ENCODE results near the gene NHSL1.

Gene NHSL1

GRCh38 chr6:138492113-138492512 lies 7.2 kb downstream of the NHSL1 start:
- DNase-seq: no peak

- no peak for DNase-seq
Measured at GRCh38 chr6:138491017-138491416, 8.3 kb downstream of the NHSL1 start.

GRCh38 chr6:138489846-138490245 lies 9.4 kb downstream of the NHSL1 start:
- no peak for DNase-seq

DNA sequence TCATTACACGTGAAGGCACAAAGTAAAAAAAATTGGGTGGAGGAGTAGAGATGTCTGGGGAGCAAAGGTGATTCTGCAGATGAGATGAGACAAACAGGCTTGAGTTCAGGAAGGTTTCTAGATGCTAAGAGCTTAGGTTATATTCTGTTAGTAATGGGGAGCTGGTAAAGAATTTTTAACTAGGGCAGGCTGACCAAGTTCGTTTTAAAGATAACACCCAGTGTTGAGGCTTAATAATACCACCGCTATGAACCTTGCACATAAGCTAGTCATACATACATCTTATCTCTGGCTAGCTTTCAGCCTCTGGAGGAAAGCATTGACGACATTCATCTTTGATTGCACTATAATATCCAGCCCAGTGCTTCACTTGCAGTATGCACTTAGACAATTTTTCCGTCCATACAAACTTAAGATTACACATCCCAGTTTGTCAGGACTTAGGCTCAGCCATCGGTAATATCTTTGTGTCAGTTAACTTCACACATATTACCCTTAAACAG lies 12.1 kb downstream of the NHSL1 start:
- DNase-seq: no peak

GRCh38 chr6:138486249-138487101 lies 12.8 kb downstream of the NHSL1 start:
- peak; percentile 80 for DNase-seq

DNA sequence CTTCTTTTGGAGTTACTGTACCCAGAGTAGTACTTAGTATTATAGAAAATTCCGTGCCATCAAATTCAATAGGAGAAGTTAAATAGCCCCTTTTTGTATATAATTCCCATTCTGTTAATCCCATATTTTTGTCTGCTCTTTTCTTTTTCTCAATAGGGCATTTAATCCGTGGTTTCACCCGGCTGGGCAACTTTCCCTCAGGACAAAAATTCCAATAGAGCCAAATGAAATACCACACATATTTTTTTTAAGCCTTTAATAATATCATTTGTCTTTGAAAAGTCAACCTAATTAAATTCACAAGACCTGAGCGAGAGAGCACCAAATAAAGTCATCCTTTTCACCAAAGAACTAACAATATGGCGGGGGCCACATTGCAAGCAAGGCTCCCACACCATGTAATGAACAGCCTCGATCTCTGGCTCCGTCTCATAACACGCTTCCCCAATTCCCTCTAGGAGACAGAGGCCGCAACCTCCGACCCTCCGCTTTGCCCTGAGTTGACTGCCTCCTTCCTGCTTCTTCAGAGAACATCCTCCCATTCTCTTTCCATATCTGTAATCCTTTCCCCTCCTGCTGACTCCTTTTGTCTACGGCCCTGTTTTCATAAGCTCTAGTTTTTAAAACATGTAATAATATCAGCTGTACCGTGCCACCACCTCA lies 13.6 kb downstream of the NHSL1 start:
- DNase-seq: no peak

GRCh38 chr6:138485005-138485545 lies 14.2 kb downstream of the NHSL1 start:
- peak; percentile 62 for DNase-seq

DNA sequence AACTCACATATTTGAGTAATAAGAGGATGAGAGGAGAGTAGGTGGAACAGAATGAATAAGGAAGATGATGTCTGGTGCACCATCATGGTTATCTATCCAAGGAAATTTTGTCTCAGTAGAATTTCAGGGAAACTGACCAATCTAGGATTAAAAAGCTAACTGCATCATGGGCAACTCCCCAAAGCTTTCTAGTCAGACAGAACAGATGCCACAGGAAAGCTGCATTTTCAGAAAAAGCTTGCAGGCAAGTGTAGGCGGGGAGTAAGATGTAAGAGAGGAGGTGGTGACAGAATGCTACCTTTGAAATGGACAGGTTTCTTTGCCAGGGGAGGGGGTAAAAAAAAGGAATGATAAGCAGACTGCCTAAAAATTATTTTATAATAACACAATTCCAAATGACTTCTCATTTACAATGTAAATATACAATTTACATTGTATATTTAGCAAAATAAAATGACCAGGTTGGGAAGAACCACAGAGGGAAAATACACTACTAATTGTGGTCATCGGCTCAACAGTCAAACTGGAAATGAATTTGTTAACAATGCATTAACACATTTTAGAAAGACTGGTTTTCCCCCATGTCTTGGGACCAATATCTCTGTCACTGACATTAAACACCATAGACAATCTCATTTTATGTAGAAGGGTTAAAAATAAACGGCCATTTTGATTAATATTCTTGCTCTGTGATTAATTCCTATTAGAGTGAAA lies 15.1 kb downstream of the NHSL1 start:
- DNase-seq: no peak

GRCh38 chr6:138482816-138483215 lies 16.5 kb downstream of the NHSL1 start:
- DNase-seq: no peak

- no peak for DNase-seq
Measured at GRCh38 chr6:138480279-138480949, 18.9 kb downstream of the NHSL1 start.

- no peak for DNase-seq
Measured at GRCh38 chr6:138477913-138478539, 21.3 kb downstream of the NHSL1 start.

- DNase-seq: no peak
Measured at GRCh38 chr6:138476116-138476515, 23.2 kb downstream of the NHSL1 start.

- DNase-seq: no peak
Measured at GRCh38 chr6:138473144-138473543, 26.1 kb downstream of the NHSL1 start.

GRCh38 chr6:138468320-138469015 lies 30.8 kb downstream of the NHSL1 start:
- DNase-seq: no peak

- no peak for DNase-seq
Measured at GRCh38 chr6:138467901-138468300, 31.4 kb downstream of the NHSL1 start.

DNA sequence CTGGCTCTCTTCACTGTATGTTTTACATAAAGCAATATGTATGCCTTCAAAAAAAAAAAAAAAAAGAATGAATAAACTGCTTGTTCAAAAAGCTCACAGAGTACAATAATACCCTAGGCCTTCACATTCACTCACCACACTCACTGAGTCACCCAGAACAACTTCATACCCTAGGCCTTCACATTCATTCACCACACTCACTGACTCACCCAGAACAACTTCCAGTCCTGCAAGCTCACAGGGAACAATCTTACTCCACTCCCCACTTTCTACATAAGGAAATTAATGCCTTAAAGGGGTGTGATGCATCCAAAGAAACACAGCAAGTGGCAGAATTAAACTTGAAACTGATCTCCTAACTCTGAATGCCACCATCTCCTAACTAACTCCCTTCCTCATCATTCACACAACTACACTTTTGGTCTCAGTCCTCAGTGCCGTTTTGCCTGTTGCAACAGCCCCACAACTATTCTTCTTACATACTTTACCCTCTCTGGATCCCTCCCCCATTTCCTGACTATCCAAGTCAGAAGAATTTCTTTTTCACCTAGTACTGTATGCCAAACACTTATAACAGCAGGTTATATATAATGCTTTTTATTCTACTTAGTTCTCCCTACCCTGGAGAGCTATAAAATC lies 34.2 kb downstream of the NHSL1 start:
- no peak for DNase-seq

GRCh38 chr6:138464085-138464484 lies 35.2 kb downstream of the NHSL1 start:
- no peak for DNase-seq

GRCh38 chr6:138461647-138462046 lies 37.6 kb downstream of the NHSL1 start:
- no peak for DNase-seq

GRCh38 chr6:138456401-138456790 lies 42.9 kb downstream of the NHSL1 start:
- no peak for DNase-seq

DNA sequence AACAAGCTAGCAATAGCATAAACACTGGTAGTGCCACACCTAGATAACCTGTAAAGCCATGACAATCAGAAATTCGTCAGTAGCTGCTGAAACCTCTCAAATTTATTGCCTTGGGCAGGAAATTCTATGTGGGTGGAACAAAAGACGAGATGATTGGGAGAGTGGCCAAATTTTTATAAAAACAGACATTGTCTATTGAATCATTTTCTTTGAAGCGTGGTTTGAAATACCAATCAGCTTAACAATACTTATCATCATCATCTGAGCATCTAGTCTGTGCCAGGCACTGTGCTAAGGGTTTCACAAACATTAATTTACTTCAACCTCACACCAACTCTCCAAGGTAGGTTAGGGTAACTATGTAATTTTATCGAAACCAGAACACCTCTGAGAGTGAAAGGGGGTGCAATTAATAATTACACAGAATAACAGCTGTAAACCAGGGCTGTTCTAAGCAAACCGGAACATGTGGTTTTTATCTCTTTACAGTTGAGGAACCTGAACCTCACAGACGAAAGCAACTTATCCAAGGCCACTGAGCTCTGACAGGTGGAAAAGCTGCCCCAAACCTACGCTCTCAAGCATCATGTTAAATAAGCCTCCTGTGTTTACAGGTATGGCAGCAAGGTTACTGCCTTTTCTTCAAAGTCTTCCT lies 43.4 kb downstream of the NHSL1 start:
- DNase-seq: peak; percentile 57

Data from DMS153 (cell line).